Epithelial cell of esophagus (primary cell): ENCODE data around the gene MAN2A2.
"Not testable (repeated sequence)": the region's sequence is repeated elsewhere in the genome, so short reads cannot be mapped to it uniquely, and the experiment has no call there.

ENCODE experiments used
- DNase-seq: peaks from one replicate; pipeline ENCODE4 v3.0.0; 2010; ENCODE audit warnings: low read depth
- H3K4me3 ChIP-seq: 2 replicates; pipeline ENCODE4 v1.5.1; 2011; ENCODE audit warnings: mild to moderate bottlenecking, low read length, control low read depth
- TF ChIP-seq, protein P1 (sequence below): IDR thresholded peaks from 2 replicates; pipeline ENCODE4 v1.5.1; 2011; ENCODE audit warnings: low read depth, mild to moderate bottlenecking, low read length, control low read depth, inconsistent platforms; ENCODE audit not compliant: insufficient read depth; ENCODE audit errors: missing control alignments

The MAN2A2 gene

DNA sequence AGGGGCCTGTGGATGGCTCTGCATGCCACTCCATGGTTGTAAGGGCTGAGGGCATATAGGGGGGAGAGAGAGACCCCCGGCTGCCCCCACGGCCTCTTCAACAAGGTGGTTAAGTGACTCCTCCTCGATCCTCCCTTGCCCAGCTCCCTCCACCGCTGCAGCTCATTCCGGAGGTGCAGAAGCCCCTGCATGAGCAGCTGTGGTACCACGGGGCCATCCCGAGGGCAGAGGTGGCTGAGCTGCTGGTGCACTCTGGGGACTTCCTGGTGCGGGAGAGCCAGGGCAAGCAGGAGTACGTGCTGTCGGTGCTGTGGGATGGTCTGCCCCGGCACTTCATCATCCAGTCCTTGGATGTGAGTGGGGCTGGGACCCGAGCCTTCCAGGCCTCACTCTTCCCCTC, 12.3 kb upstream of the MAN2A2 start:
- no peak for DNase-seq
- TF ChIP-seq, protein P1, sequence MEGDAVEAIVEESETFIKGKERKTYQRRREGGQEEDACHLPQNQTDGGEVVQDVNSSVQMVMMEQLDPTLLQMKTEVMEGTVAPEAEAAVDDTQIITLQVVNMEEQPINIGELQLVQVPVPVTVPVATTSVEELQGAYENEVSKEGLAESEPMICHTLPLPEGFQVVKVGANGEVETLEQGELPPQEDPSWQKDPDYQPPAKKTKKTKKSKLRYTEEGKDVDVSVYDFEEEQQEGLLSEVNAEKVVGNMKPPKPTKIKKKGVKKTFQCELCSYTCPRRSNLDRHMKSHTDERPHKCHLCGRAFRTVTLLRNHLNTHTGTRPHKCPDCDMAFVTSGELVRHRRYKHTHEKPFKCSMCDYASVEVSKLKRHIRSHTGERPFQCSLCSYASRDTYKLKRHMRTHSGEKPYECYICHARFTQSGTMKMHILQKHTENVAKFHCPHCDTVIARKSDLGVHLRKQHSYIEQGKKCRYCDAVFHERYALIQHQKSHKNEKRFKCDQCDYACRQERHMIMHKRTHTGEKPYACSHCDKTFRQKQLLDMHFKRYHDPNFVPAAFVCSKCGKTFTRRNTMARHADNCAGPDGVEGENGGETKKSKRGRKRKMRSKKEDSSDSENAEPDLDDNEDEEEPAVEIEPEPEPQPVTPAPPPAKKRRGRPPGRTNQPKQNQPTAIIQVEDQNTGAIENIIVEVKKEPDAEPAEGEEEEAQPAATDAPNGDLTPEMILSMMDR, result no peak
- no peak overlapping the region for H3K4me3 ChIP-seq

DNA sequence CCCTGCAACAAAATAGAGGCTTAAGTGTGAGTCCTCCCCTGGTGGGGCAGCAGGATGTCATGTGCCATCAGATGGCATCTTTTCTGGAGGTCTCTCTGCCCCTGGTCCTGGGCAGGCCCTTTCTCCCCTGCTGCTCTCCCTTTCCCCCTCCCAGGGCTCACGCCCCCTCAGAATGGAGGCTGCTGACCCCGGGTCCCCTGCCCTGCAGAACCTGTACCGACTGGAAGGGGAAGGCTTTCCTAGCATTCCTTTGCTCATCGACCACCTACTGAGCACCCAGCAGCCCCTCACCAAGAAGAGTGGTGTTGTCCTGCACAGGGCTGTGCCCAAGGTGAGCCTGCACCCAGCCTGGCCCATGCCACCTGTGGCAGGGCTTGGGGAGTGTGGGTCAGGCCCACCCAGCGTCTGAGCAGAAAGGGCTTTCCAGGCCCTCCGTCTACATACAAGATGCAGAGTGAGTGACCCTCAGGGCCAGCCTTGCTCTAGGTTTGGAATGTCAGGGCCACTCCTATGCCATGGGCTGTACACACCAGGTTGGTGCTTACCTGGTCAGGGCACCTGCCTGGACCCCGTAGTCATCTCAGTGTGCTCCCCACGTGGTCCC, 11.7 kb upstream of the MAN2A2 start:
- H3K4me3 ChIP-seq, result no peak overlapping the region
- DNase-seq, result no peak
- TF ChIP-seq, protein P1, result no peak

DNA sequence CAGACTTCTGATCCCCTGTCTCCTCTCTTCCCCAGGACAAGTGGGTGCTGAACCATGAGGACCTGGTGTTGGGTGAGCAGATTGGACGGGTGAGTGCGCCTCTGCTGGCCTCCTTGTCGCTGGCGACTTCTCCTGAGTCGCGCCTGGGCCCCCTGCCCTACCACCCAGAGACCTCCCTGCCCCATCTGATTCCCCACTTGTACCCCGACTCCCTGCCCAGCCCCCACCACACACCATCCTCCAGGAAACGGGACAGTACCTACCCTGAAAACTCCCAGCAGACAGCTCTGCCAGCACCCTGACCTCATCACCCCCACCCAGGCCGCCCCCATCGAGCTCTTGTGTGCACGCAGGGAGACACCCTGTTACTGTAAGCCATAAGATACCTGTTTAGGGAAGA, 11.1 kb upstream of the MAN2A2 start:
- TF ChIP-seq, protein P1, result no peak
- no peak overlapping the region for H3K4me3 ChIP-seq
- no peak for DNase-seq

DNA sequence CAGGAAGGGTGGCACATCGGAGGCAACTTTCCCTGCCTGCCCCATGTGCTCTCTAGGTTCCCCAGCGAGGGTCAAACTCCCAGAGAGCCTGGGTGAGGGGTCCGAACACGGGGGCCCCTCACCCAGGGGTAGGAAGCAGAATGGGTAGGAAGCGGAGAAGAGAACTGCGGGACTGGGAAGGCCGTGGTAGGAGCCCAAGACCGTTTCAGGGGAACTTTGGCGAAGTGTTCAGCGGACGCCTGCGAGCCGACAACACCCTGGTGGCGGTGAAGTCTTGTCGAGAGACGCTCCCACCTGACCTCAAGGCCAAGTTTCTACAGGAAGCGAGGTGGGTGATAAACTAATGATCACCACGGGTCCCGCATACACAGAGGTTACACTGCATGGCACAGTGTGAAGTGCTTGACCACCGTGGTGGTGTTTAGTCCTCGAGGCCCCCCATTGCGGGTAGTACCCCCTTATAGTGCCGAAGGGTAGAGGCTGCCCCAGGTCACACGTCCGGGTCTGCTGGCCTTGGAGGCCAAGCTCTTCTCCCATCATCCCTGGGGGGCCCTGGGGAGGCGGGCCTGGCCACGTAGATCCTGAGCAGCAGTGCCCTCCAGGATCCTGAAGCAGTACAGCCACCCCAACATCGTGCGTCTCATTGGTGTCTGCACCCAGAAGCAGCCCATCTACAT, 10.5 kb upstream of the MAN2A2 start:
- no peak for DNase-seq
- no peak overlapping the region for H3K4me3 ChIP-seq
- TF ChIP-seq, protein P1, result no peak

DNA sequence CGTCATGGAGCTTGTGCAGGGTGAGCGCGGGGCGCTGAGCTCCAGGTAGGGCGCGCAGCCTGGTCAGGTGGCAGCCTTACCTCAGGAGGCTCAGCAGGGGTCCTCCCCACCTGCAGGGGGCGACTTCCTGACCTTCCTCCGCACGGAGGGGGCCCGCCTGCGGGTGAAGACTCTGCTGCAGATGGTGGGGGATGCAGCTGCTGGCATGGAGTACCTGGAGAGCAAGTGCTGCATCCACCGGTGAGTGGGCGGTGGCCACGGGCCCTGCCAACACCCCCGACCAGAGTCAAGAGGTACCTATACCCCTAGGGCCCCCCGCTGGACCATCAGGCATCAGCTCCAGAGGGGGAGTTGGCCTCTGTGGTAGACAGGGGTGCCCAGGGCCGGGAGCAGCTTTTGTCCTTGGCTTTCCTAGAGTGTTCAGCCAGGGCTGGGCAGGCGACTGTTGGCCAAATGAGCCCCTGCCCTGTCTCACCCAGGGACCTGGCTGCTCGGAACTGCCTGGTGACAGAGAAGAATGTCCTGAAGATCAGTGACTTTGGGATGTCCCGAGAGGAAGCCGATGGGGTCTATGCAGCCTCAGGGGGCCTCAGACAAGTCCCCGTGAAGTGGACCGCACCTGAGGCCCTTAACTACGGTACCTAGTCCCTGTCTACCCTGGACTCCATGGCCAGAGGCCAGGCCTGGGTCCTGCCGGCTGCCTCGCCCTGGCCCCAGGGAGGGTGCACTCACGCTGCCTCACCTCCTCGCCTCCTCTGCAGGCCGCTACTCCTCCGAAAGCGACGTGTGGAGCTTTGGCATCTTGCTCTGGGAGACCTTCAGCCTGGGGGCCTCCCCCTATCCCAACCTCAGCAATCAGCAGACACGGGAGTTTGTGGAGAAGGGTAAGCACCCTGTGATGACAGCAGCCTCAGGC, 9.7 kb upstream of the MAN2A2 start:
- TF ChIP-seq, protein P1, result no peak
- DNase-seq, result no peak
- no peak overlapping the region for H3K4me3 ChIP-seq

DNA sequence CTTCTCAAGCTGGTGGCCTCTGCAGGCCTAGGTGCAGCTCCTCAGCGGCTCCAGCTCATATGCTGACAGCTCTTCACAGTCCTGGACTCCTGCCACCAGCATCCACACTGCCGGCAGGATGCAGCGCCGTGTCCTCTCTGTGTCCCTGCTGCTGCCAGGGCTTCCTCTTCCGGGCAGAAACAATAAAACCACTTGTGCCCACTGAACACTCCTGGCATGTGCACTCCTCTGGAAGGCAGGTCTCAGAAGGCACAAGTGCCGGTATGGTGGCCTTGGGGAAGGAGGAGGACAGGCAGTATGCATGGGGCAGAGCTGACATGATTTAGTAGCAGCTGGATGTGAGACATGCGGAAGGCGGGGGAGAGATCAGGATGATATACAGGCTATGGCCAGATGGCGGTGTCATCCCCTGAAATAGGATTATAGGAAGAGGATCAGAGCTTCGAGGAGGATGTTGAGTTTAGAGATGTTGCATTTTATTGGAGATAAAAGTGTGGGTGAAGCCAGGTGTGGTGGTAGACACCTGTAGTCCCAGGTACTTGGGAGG, 7.5 kb upstream of the MAN2A2 start:
- DNase-seq, result no peak
- no peak overlapping the region for H3K4me3 ChIP-seq
- TF ChIP-seq, protein P1, result no peak

DNA sequence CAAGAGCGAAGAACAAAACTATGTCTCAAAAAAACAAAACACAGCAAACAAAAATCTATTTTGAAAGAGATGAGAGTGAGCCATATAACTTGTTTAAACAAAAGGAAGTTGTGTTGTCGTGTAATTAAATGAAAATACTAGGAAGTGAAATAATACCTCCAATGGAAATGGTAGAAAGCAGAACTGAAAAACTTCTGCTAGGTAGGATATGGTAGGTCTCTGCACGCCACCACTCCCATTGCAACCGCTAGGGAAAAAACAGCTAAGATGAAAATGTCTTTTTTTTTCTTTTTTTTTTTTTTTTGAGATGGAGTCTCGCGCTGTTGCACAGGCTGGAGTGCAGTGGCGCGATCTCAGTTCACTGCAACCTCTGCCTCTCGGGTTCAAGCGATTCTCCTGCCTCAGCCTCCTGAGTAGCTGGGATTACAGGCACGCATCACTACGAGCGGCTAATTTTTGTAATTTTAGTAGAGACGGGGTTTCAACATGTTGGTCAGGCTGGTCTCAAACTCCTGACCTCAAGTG, 5.9 kb upstream of the MAN2A2 start:
- H3K4me3 ChIP-seq, DNase-seq: not testable (repeated sequence)
